B cell (primary cell): ENCODE results near the gene EDC3. TPM values are rescaled to one million over a fixed set of nuclear protein-coding genes. Genes with fewer than 3 reads are reported as not detected.
"Not testable (repeated sequence)": the region's sequence is repeated elsewhere in the genome, so short reads cannot be mapped to it uniquely, and the experiment has no call there.

Experiments used
- ATAC-seq: fragments of 200-7000 bp; cut with Tn5 transposase; one replicate; pipeline ENCODE4 v1.10.0; 2021; ENCODE audit warnings: low read depth, mild to moderate bottlenecking, moderate number of reproducible peaks, moderate library complexity
- CTCF ChIA-PET: fragments of 350-600 bp; sonication (Branson Sonifier 250); formaldehyde crosslinking; loops from one replicate; lab custom pipeline; 2021; ENCODE audit warnings: antibody characterized with exemption, inconsistent platforms; lab: Charles Lee
- POLR2A ChIA-PET: fragments of 350-600 bp; sonication (Branson Sonifier 250); formaldehyde crosslinking; loops from one replicate; lab custom pipeline; 2021; ENCODE audit warnings: antibody characterized with exemption; lab: Charles Lee
- DNase-seq: peaks from one replicate; pipeline ENCODE4 v3.0.0; 2013
- H2AFZ ChIP-seq: 2 replicates; pipeline ENCODE4 v1.6.1; 2012; ENCODE audit warnings: mild to moderate bottlenecking, low read depth, low read length; ENCODE audit not compliant: insufficient read depth, poor library complexity, severe bottlenecking
- H3K27ac ChIP-seq, 2 donors: 1 replicate in 1 of 2; 2 replicates in 1 of 2; pipeline ENCODE4 v1.5.1; 2012 to 2013; ENCODE audit warnings: low read length in 2 of 2, mild to moderate bottlenecking in 2 of 2, moderate library complexity in 1 of 2
- H3K27me3 ChIP-seq, 4 experiments: fragments of 200-600 bp in 1 of 4; sonication (generic) in 1 of 4; replicated peaks in 1 of 4; 1 replicate in 2 of 4; 2 replicates in 2 of 4; pipeline versions ENCODE4 v1.6.1 to v1.7.0; 2013 to 2016; ENCODE audit warnings: low read length in 3 of 4, mild to moderate bottlenecking in 2 of 4, mixed read lengths in 1 of 4, moderate library complexity in 1 of 4; ENCODE audit not compliant: insufficient read depth in 4 of 4, control insufficient read depth in 3 of 4; ENCODE audit errors: control extremely low read depth in 1 of 4
- H3K36me3 ChIP-seq, 2 experiments: replicated peaks in 1 of 2; 1 replicate in 1 of 2; 2 replicates in 1 of 2; pipeline versions ENCODE4 v1.6.1 to v1.7.1; 2013; ENCODE audit warnings: low read length in 1 of 2; ENCODE audit not compliant: insufficient read depth in 2 of 2, control insufficient read depth in 1 of 2; ENCODE audit errors: control extremely low read depth in 1 of 2, extremely low read depth in 1 of 2
- H3K4me1 ChIP-seq, 2 donors: fragments of 200-600 bp in 1 of 2; sonication (generic) in 1 of 2; 1 replicate in 1 of 2; 2 replicates in 1 of 2; pipeline versions ENCODE4 v1.5.1 to v1.6.1; 2013 to 2017; ENCODE audit warnings: low read length in 2 of 2; ENCODE audit not compliant: control insufficient read depth in 2 of 2, insufficient read depth in 2 of 2
- H3K4me2 ChIP-seq: replicated peaks from 2 replicates; pipeline ENCODE3; 2012; ENCODE audit warnings: mild to moderate bottlenecking, low read depth, low read length; ENCODE audit not compliant: poor library complexity, severe bottlenecking
- H3K4me3 ChIP-seq, 5 experiments: fragments of 200-600 bp in 1 of 5; sonication (generic) in 1 of 5; 1 replicate in 3 of 5; 2 replicates in 2 of 5; pipeline versions ENCODE4 v1.5.1 to v1.7.0; 2011 to 2016; ENCODE audit warnings: low read length in 4 of 5, mild to moderate bottlenecking in 4 of 5, low read depth in 2 of 5, control low read depth in 1 of 5, moderate library complexity in 1 of 5; ENCODE audit not compliant: insufficient read depth in 1 of 5; ENCODE audit errors: control extremely low read depth in 1 of 5, extremely low read depth in 1 of 5
- H3K79me2 ChIP-seq: fragments of 200-600 bp; sonication (generic); one replicate; pipeline ENCODE4 v1.6.0; 2016; ENCODE audit warnings: low read length; ENCODE audit not compliant: control insufficient read depth, insufficient read depth
- H3K9ac ChIP-seq: fragments of 200-600 bp; sonication (generic); 2 replicates; pipeline ENCODE4 v1.6.1; 2017; ENCODE audit warnings: mild to moderate bottlenecking, low read length, moderate library complexity
- H3K9me3 ChIP-seq, 3 donors: one replicate each; pipeline versions ENCODE4 v1.6.1 to v1.7.1; 2013; ENCODE audit warnings: low read length in 2 of 3; ENCODE audit not compliant: control insufficient read depth in 2 of 3, insufficient read depth in 1 of 3; ENCODE audit errors: control extremely low read depth in 1 of 3
- H4K20me1 ChIP-seq: 2 replicates; pipeline ENCODE4 v1.6.0; 2012; ENCODE audit warnings: mild to moderate bottlenecking, low read length; ENCODE audit not compliant: insufficient read depth, control insufficient read depth, poor library complexity, severe bottlenecking
- H3K27ac Mint-ChIP-seq: one replicate; pipeline ENCODE4 v1.8.0; 2021; ENCODE audit warnings: mixed read lengths
- H3K27me3 Mint-ChIP-seq: one replicate; pipeline ENCODE4 v1.8.0; 2021; ENCODE audit warnings: mixed read lengths
- H3K4me1 Mint-ChIP-seq: one replicate; pipeline ENCODE4 v1.8.0; 2021; ENCODE audit warnings: mixed read lengths
- H3K4me3 Mint-ChIP-seq: one replicate; pipeline ENCODE4 v1.8.0; 2021; ENCODE audit warnings: mixed read lengths
- H3K9me3 Mint-ChIP-seq: one replicate; pipeline ENCODE4 v1.8.0; 2022; ENCODE audit warnings: mixed read lengths; ENCODE audit not compliant: insufficient read depth
- CTCF ChIP-seq: fragments of 200-600 bp; IDR thresholded peaks from one replicate; pipeline ENCODE4 v1.8.0; 2022; ENCODE audit warnings: antibody characterized with exemption, mild to moderate bottlenecking
- EZH2 ChIP-seq: IDR thresholded peaks from 2 replicates; pipeline ENCODE4 v1.6.1; 2012; ENCODE audit warnings: borderline replicate concordance, low read depth, mild to moderate bottlenecking, moderate library complexity, low read length; ENCODE audit not compliant: insufficient read depth, poor library complexity, severe bottlenecking
- WGBS: methylation state at CpG from one replicate; pipeline ENCODE4 v1.1.5; 2013; ENCODE audit warnings: missing lambda C conversion rate; ENCODE audit not compliant: insufficient coverage; 5-methylcytosine and 5-hydroxymethylcytosine counted together
- intact Hi-C: fragments of 100-400 bp; cut with micrococcal nuclease; formaldehyde crosslinking; loops from one replicate; pipeline ENCODE4 v1.10.0; 2022
- polyA plus RNA-seq: library from polyadenylated mRNA; depleted of rRNA; stranded (reverse); fragments of >200 nt; gene quantifications from 2 replicates; pipeline ENCODE4 v1.2.3, GENCODE V29; 2012
- total RNA-seq, 2 donors: library from RNA; stranded (reverse); fragments of 120-200 nt in 1 of 2; gene quantifications; 1 replicate in 1 of 2; 2 replicates in 1 of 2; pipeline versions ENCODE4 v1.2.3 to v1.2.4, GENCODE V29; 2013 to 2022

The EDC3 gene
- total and polyA plus RNA-seq, 2 donors (not counting 1 experiment from before 2014, with no cell fraction given) = 16.9 to 55.4 TPM

DNA sequence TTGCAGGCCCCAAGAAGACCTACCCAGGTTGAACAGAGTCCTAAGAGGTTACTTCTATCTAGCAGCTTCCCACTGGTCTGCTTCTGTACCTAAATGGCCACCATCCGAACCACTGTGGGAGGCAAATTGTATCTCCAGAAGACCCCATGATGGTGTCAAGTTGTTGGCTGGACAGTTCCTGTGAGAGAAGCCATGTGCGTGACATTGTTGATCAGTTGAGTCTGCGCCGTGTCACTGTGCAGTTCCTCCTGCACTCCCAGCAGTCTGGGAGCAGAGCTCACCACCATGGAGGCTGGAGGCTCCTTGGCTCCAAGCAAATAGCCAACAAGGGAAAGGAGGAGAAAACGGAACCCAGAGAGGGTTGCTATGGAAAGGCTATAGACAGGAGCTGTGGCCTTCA is 37.0 kb upstream of the EDC3 start:
- DNase-seq (no peak), ATAC-seq (no peak)
- intact Hi-C loops = no loop called here
- ChIA-PET CTCF (no interaction called here), POLR2A (no interaction called here)
- no peak overlapping the region for H2AFZ ChIP-seq
- no peaks in the 10 kb centered on the region for H3K4me1 ChIP-seq
- 93% methylated on average over 4 of the region's 5 CpGs for WGBS
- no peak overlapping the region for H3K9ac ChIP-seq
- no peak overlapping the region for H3K27ac ChIP-seq
- H3K4me3 ChIP-seq = no peak overlapping the region
- H3K4me3 Mint-ChIP-seq = no peak overlapping the region
- H3K27ac Mint-ChIP-seq = no peak overlapping the region
- H3K9me3 Mint-ChIP-seq = peaks cover under 1% of the 10 kb centered on the region
- no peak for TF ChIP-seq EZH2
- TF ChIP-seq CTCF = no peak
- peaks cover 0 to 33% (median 15%) of the 10 kb centered on the region in 4 experiments for H3K27me3 ChIP-seq
- peaks cover 0 to 15% (median under 1%) of the 10 kb centered on the region in 3 donors for H3K9me3 ChIP-seq
- peaks cover 56% of the 10 kb centered on the region for H3K27me3 Mint-ChIP-seq
- H3K4me1 Mint-ChIP-seq = no peaks in the 10 kb centered on the region
- H4K20me1 ChIP-seq = no peaks in the 10 kb centered on the region
- no peak overlapping the region for H3K4me2 ChIP-seq
- no peaks in the 10 kb centered on the region for H3K36me3 ChIP-seq
- H3K79me2 ChIP-seq = no peaks in the 10 kb centered on the region

GRCh38 chr15:74730619-74731316 is 34.9 kb upstream of the EDC3 start:
- Mint-ChIP-seq H3K4me3 (no peak overlapping the region), H3K27me3 (peaks cover 62% of the 10 kb centered on the region), H3K27ac (no peak overlapping the region), H3K9me3 (no peaks in the 10 kb centered on the region), H3K4me1 (peaks cover 10% of the 10 kb centered on the region)
- no peak overlapping the region for H3K4me3 ChIP-seq
- H3K9me3 ChIP-seq = peaks cover 0 to 25% (median 0%) of the 10 kb centered on the region in 3 donors
- no peak for DNase-seq
- intact Hi-C loops = no loop called here
- no peak for ATAC-seq
- no peaks in the 10 kb centered on the region for H4K20me1 ChIP-seq
- peaks cover 0 to 50% (median 24%) of the 10 kb centered on the region in 4 experiments for H3K27me3 ChIP-seq
- ChIA-PET POLR2A (interaction anchor here (0.6 kb wide), 1 partner anchor 11 kb away, joined by 3 read pairs; no protein-coding TSS in a partner anchor), CTCF (no interaction called here)
- no peak overlapping the region for H2AFZ ChIP-seq
- H3K79me2 ChIP-seq = no peaks in the 10 kb centered on the region
- no peak overlapping the region for H3K4me2 ChIP-seq
- peaks cover 11 to 14% of the 10 kb centered on the region in 2 donors for H3K4me1 ChIP-seq
- no peak overlapping the region for H3K27ac ChIP-seq
- no peak overlapping the region for H3K9ac ChIP-seq
- no peaks in the 10 kb centered on the region for H3K36me3 ChIP-seq
- WGBS = 81% methylated on average over 3 of the region's 7 CpGs
- TF ChIP-seq CTCF (no peak), EZH2 (no peak)

DNA sequence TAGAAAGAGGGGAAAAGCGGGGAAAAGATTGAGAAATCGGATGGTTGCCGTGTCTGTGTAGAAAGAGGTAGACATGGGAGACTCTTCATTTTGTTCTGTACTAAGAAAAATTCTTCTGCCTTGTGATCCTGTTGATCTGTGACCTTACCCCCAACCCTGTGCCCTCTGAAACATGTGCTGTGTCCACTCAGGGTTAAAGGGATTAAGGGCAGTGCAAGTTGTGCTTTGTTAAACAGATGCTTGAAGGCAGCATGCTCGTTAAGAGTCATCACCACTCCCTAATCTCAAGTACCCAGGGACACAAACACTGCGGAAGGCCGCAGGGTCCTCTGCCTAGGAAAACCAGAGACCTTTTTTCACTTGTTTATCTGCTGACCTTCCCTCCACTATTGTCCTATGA is 33.5 kb upstream of the EDC3 start:
- H2AFZ ChIP-seq, H3K4me3 Mint-ChIP-seq, H3K9ac ChIP-seq, intact Hi-C loops, H3K4me2 ChIP-seq, POLR2A ChIA-PET, H3K9me3 Mint-ChIP-seq, H3K27ac ChIP-seq, CTCF ChIA-PET, H4K20me1 ChIP-seq, ATAC-seq, H3K27ac Mint-ChIP-seq, H3K79me2 ChIP-seq, H3K36me3 ChIP-seq, H3K4me3 ChIP-seq, DNase-seq: not testable (repeated sequence)
- H3K4me1 ChIP-seq = peaks cover 14 to 16% of the 10 kb centered on the region in 2 donors
- H3K27me3 Mint-ChIP-seq = peaks cover 56% of the 10 kb centered on the region
- H3K27me3 ChIP-seq = peaks cover 0 to 59% (median 27%) of the 10 kb centered on the region in 4 experiments
- peaks cover 15% of the 10 kb centered on the region for H3K4me1 Mint-ChIP-seq
- H3K9me3 ChIP-seq = peaks cover 0 to 26% (median 0%) of the 10 kb centered on the region in 3 donors
- WGBS = no CpG with 5 or more reads among the region's 6 CpGs
